HFFc6 (cell line): Measurements from ENCODE around the gene PTCH1. TPM values are rescaled to one million over a fixed set of nuclear protein-coding genes. Genes with fewer than 3 reads are reported as not detected.

Experiments
- DNase-seq: peaks from one replicate; pipeline ENCODE4 v3.0.0-alpha.2; 2018
- H3K27ac Mint-ChIP-seq: 2 replicates; pipeline ENCODE4 v1.8.0; 2020; ENCODE audit warnings: mild to moderate bottlenecking, mixed read lengths
- H3K27me3 Mint-ChIP-seq: 2 replicates; pipeline ENCODE4 v1.8.0; 2021; ENCODE audit warnings: mild to moderate bottlenecking, moderate library complexity, mixed read lengths; ENCODE audit not compliant: insufficient read depth
- H3K36me3 Mint-ChIP-seq: 2 replicates; pipeline ENCODE4 v1.8.0; 2021; ENCODE audit warnings: low read depth, mixed read lengths
- H3K4me1 Mint-ChIP-seq: 2 replicates; pipeline ENCODE4 v1.8.0; 2020; ENCODE audit warnings: low read depth, mixed read lengths
- H3K4me3 Mint-ChIP-seq: 2 replicates; pipeline ENCODE4 v1.8.0; 2020; ENCODE audit warnings: mild to moderate bottlenecking, moderate library complexity, mixed read lengths
- H3K9me3 Mint-ChIP-seq: 2 replicates; pipeline ENCODE4 v1.8.0; 2020; ENCODE audit warnings: mild to moderate bottlenecking, mixed read lengths
- CTCF ChIP-seq: fragments of 200-600 bp; sonication (generic); IDR thresholded peaks from 2 replicates; pipeline ENCODE4 v1.5.0; 2021; ENCODE audit warnings: antibody characterized with exemption, mild to moderate bottlenecking
- total RNA-seq, 6 experiments: library from RNA; stranded (reverse); fragmentation: NEBNext Ultra II Directional; extraction: Animal tissue kit (Norgen Biotek cat#: 25700); gene quantifications; 2 replicates in 1 of 6; 3 replicates in 5 of 6; pipeline ENCODE4 v1.2.3, GENCODE V29; 2021

Gene PTCH1
- total RNA-seq, 6 experiments from 2014 or later, result 6.6 to 9.3 (median 7.0) TPM

- Mint-ChIP-seq H3K36me3 (no peaks in the 10 kb centered on the region), H3K4me1 (peaks cover 15% of the 10 kb centered on the region), H3K9me3 (no peaks in the 10 kb centered on the region), H3K27me3 (peaks cover 3% of the 10 kb centered on the region; the same call in 1 of the 2 replicates), H3K4me3 (peak overlapping the region; percentile 94), H3K27ac (peak overlapping the region; percentile 78)
- no peak for DNase-seq
- no peak for TF ChIP-seq CTCF
These were observed 10.9 kb downstream of the PTCH1 start for GRCh38 chr9:95505717-95506427.

DNA sequence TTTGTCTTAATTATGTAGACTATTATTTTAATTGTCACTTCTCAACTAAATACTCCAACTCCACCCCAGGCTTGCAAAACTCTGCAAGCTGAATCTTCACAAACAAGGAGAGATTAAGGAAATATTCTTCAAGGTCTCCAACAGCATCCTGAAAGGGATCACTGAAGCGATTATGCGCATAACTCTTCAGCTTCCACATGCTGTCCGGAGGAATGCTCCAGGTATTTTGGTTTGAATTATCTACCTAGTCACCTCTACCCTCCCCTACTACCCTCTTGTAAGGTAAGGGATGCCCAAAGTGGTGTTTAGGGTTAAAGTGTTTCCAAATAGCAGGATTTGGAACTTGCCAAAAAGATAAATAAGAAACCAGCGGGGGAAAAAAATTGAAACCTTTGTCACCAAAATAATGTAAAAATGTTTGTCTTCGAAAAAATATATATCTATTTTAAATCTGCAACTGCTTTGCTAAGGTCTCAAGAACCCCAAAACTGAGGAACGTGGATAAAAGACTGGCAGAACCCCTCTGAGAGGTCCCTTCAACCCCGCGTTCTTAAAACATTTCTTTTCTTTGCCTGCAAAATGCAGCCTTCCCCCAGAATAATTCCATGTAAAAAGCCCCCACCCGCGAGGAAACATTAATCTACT is 11.6 kb downstream of the PTCH1 start:
- H3K36me3 Mint-ChIP-seq, result no peaks in the 10 kb centered on the region
- no peak overlapping the region; the same call in 1 of the 2 replicates for H3K27ac Mint-ChIP-seq
- peaks cover 3% of the 10 kb centered on the region; the same call in 1 of the 2 replicates for H3K27me3 Mint-ChIP-seq
- DNase-seq, result no peak
- TF ChIP-seq CTCF, result no peak
- peak overlapping the region; percentile 92 for H3K4me3 Mint-ChIP-seq
- H3K4me1 Mint-ChIP-seq, result peaks cover 15% of the 10 kb centered on the region
- H3K9me3 Mint-ChIP-seq, result no peaks in the 10 kb centered on the region

- DNase-seq, result no peak
- no peak overlapping the region for H3K27ac Mint-ChIP-seq
- peaks cover 15% of the 10 kb centered on the region for H3K4me1 Mint-ChIP-seq
- no peaks in the 10 kb centered on the region for H3K36me3 Mint-ChIP-seq
- peaks cover 3% of the 10 kb centered on the region; the same call in 1 of the 2 replicates for H3K27me3 Mint-ChIP-seq
- H3K4me3 Mint-ChIP-seq, result no peak overlapping the region; the same call in 1 of the 2 replicates
- no peaks in the 10 kb centered on the region for H3K9me3 Mint-ChIP-seq
- no peak for TF ChIP-seq CTCF
These were observed 12.5 kb downstream of the PTCH1 start for GRCh38 chr9:95504053-95504963.

- TF ChIP-seq CTCF, result no peak
- Mint-ChIP-seq H3K27ac (no peak overlapping the region), H3K36me3 (no peaks in the 10 kb centered on the region), H3K27me3 (peaks cover 5% of the 10 kb centered on the region; the same call in 1 of the 2 replicates), H3K4me3 (no peak overlapping the region), H3K4me1 (peaks cover 18% of the 10 kb centered on the region), H3K9me3 (no peaks in the 10 kb centered on the region)
- DNase-seq, result no peak
These were observed 13.4 kb downstream of the PTCH1 start for GRCh38 chr9:95503369-95503768.

- Mint-ChIP-seq H3K4me3 (no peak overlapping the region), H3K36me3 (no peaks in the 10 kb centered on the region), H3K9me3 (no peaks in the 10 kb centered on the region), H3K4me1 (peaks cover 29% of the 10 kb centered on the region), H3K27me3 (peaks cover 4% of the 10 kb centered on the region; the same call in 1 of the 2 replicates), H3K27ac (no peak overlapping the region)
- TF ChIP-seq CTCF, result no peak
- DNase-seq, result no peak
These were observed 14.5 kb downstream of the PTCH1 start for GRCh38 chr9:95502248-95502647.
